HG03025 (cell line): ENCODE data around the gene LRBA.

Source experiments
- ATAC-seq: cut with Tn5 transposase; IDR thresholded peaks from one replicate; pipeline ENCODE4 v1.9.1; 2021; ENCODE audit warnings: mild to moderate bottlenecking, moderate library complexity; ENCODE audit not compliant: unreplicated experiment, low FRiP score

Gene LRBA

DNA sequence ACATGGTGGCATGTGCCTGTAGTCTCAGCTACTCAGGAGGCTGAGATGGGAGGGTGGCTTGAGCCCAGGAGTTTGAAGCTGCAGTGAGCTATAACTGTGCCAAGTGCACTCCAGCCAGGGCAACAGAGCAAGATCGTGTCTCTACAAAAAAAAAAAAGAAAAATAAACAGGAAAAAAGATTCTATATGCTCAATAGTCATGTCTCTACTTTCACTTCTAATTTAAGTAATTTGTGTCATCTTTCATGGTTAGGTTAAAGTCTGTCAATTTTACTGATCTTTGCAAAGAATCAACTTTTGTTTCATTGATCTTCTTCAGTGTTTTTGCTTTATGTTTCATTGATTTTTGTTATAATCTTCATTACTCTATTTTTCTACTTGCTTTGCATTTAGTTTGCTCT is 539.3 kb downstream of the LRBA start:
- no peak for ATAC-seq

DNA sequence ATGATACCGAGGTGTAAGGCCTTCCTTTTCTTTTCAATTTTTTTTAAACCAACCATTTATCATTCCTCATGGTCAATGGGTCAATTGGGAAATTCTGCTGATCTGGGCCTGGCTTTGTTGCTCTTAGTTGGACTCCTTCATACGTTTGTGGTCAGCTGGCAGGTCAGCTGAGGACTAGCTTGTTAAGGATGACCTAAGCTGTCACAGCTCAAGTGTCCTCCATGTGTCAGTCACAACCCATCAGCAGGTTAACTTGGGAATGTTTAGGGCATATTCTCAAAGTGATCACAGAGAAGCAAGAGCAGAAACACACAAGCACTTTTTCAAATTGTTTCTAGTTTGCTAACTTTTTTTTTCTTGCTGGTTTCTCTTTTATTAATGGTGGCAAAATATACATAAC is 550.6 kb downstream of the LRBA start:
- ATAC-seq, result no peak

DNA sequence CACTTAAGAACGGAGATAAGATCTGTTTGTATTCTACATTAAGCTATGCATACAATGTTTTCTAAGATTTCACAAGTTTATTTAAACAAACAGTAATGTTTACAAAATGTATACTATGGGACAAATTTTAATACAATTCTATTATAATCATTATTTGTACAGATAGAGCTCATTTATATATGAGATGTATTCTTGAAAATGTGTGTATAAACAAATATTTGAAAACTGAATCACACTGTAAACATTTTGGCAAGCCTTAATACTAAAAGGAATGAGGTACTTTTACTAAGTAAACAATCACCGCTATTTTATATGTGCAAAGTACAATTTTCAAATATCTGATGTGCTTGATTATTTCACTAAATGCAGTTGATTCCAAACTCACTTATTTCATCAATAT is 552.3 kb downstream of the LRBA start:
- no peak for ATAC-seq

- ATAC-seq, result no peak
These were observed 553.1 kb downstream of the LRBA start for GRCh38 chr4:150461957-150462356.

DNA sequence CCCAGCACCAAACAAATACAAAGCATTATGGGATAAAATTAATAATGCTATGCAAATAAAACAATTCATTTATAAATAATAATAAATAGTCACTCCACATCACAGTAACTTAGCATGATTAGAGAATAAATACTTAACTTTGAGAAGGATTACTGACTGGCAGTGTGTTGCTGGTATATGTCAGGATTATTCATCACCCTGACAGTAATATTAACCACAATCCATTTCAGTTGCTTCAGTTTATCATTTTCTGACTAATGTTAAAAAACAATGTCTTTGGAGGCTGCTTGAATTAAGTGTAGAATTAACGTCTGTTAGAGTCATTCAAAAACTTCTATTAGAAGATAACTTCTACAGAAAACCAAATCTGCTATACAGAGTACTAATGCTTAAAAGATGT is 557.3 kb downstream of the LRBA start:
- ATAC-seq, result no peak

DNA sequence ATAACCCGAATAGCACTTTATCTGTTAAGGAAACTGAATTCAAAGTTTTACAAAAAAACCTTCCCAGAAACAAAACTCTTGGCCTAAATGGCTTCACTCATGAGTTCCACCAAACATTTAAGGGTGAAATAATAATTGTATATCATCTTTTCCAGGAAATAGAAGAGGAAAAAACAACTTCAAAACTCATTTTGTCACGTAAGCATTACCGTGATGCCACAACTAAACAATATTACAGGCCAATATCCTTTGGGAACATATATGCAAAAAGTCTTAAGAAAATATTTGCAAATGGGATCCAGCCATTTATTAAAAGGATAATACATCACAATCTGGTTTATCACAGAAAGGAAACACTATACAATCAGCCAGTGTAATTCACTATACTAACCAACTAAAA is 563.2 kb downstream of the LRBA start:
- no peak for ATAC-seq

- ATAC-seq, result no peak
These were observed 567.7 kb downstream of the LRBA start for GRCh38 chr4:150447356-150447755.

GRCh38 chr4:150439451-150439933 is 575.6 kb downstream of the LRBA start:
- no peak for ATAC-seq

DNA sequence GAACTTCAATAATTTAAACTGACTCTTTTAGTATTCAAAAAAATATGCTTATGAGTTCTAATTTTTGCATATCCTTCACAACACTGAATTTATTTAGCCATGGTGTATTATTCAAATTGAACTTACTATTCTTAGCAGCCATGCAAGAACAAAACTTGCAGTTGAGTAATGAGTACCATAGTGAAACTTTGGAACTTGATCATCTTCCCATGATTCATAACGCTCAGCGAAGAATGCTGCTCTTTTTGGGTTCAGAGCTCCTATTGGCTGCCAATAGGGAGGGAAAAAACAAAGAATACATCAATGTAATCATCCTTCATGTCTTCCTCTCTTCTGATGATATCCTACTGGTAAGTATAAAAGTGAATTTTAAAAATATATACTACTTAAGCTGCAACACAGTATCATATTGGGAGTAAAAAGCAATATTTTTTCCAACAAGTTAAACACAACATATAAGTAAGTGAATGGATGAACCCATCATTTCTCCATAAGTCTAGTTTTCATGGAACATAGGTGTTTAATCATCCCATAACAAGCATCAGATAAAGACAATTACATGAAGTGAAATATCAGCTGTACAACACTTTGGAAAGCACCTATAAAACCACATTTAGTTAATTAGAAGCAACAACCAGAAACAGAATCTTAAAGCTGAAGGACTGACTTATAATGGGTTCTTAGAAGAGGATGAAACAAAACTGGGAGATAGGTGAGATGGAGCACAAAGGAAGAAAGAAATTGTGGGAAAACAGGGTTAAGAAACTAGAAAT is 578.3 kb downstream of the LRBA start:
- no peak for ATAC-seq

GRCh38 chr4:150431221-150431620 is 583.9 kb downstream of the LRBA start:
- no peak for ATAC-seq

DNA sequence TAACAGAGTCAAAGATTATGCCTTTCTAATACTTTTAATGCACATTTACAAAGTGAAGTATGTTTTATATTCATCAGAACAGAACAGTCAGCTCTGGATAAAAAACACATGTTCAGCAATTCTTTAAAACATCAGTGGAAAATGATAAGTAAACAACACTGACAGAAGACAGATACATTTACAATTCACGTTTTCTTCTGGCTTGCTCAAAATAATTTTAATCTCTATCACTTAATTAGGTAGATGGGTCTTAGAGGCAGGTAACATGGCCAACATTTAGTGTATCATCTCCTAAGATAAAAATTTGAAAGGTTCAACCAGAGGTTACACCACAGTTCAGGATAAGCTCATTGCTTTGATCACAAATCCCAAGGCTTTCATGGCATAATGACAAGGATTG is 589.9 kb downstream of the LRBA start:
- no peak for ATAC-seq

GRCh38 chr4:150423503-150423902 is 591.6 kb downstream of the LRBA start:
- ATAC-seq, result no peak

GRCh38 chr4:150423074-150423473 is 592.0 kb downstream of the LRBA start:
- ATAC-seq, result no peak

DNA sequence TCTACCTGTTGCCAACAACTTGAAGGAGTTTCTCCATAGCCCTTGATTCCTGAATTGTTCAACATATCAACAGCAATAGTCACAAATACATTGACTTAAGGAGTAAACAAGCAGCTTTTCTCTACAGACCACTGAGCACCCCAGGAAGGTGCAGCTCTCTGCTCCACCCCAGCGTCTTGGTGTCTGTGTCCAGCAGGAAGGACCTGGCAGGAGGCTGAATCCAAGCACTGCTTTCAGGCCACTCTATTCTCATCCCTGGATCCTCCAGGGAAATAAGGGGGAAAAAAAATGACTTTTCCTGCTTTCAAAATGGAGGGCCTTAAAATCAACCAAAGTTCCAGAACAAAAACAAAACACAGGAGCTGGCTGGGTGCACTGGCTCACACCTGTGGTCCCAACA is 593.5 kb downstream of the LRBA start:
- ATAC-seq, result no peak

DNA sequence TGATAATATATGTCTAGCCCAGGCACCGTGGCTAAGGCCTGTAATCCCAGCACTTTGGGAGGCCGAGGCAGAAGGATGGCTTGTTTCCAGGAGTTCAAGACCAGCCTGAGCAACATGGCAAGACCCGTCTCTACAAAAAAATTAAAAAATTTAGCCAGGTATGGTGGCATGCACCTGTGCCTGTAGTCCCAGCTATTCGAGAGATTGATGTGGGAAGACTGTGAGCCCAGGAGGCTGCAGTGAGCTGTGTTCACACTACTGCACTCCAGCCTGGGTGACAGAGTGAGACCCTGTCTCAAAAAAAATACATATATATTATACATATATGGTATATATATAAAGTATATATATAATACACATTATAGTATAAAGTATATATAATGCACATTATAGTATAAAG is 595.1 kb downstream of the LRBA start:
- ATAC-seq, result no peak

DNA sequence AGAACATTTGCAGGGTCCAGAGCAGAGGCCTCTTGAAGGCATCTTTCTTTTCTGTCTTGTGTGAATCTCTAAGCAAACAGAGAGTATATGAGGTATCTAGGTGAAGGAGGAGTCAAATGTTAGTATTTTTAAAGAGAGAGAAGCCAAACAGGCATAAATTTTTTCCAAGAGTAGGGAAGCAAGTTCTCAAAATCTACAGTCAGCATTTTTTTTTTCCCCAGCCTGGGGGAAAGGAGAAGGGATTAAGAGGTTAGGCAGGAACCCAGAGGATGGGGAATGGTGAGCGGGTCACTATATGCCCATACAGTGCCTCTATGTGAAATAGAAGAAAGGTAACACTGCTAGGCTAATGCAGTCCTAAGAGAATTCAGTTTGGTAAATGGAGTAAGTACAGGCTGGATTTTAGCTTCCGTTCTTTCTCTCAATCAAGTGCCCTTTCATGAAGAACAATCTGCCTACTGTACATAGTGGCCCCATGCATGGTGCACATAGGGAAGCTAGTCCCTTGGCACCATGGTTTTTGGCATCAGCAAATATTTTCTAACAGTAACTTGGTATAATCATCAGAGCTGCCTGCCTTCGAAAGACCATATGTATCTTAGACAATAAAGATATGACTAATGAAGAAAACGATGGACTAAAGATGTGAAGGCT is 596.2 kb downstream of the LRBA start:
- no peak for ATAC-seq

DNA sequence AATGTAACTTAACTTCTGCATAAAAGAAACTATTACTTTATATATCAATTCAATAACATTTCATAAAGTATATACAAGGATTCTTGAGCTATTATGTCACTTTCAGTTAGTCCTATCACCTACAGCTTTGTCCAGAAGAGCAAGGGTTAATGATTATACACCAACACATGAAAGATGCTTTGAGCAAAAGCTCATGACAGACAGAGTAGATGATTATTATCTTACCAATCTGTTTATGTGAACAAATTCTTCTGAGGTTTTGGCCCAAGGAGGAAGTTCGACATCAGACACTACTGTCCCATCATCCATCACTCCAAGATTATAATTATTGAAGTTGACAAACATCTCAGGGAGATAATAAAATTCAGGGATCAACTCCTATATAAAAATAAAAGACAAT is 599.9 kb downstream of the LRBA start:
- ATAC-seq, result no peak

DNA sequence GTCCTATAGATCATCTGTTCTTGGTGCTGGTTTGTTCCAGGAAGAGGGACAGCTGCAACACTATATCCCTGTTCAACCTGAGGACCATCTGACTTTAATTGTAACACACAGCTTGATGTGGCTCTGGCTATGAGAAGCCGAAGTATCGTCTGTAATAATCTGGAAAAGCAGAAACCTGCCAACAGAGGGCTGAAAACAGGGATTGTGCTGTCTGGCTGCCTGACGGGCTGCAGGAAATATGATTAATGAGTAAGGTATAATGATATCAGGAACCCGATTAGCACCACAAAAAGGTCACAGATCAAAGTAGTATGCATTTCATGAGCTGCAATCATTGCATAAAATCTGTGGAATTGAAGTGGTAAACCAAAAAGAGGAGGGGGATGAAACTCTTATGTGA is 603.6 kb downstream of the LRBA start:
- ATAC-seq, result no peak

DNA sequence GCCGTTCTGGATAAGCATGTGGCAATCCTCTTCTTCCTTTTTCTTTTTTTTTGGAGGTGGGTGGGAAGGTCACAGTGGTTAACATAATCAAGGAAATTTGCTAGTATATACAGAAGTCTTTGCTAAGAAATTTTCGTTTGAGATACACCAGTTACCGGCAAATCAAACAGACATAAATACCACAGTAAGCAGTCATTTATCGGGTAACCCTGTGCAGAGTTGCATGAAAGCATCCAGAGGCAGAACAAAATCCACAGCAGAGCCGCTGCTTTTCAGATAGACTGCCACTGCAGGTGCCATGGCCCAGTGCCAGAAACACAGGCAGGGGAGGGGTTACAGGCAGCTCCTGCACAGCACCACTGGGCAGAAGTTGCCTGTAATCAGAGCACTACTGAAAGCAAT is 612.2 kb downstream of the LRBA start:
- peak; percentile 74 for ATAC-seq

DNA sequence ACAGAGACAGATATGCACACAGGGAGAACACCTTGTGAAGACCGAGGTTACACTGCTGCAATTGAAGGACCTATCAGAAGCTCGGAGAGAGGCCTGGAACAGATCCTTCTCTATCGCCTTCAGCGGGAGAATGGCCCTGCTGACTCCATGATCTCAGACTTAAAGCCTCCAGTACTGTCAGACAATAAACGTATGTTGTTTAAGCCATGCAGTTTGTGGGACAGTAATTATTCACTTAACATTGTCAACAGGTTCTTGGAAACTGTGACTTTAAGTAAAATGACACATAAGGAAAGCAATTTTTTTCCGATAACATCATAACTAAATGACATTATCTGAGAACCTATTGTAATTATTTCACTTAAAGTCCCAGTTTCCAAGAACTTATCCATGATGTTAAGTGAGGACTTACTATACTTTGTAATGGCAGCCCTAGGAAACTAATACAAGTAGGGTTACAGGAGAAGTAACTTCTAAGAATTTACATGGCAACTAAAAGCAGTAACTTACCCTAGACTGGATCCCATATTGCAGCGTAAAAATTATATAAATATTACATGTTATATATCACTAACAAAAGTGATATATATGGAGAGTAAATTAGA is 613.9 kb downstream of the LRBA start:
- no peak for ATAC-seq

DNA sequence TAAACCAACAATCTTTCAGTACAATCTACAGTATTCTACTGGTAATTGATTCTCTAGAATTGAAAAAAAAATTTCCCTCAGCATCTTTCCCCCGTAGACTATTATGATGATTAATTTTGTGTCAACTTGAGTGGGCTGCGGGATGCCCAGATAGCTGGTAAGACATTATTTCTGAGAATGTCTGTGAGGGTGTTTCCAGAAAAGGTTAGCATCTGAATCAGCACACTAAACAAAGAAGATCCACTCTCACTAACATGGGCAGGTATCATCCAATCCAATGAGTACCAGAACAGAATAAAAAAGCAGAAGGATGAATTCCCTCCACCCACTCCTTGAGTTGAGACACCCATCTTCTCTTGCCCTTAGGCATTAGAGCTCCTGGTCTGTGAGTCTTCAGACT is 619.2 kb downstream of the LRBA start:
- ATAC-seq, result no peak

DNA sequence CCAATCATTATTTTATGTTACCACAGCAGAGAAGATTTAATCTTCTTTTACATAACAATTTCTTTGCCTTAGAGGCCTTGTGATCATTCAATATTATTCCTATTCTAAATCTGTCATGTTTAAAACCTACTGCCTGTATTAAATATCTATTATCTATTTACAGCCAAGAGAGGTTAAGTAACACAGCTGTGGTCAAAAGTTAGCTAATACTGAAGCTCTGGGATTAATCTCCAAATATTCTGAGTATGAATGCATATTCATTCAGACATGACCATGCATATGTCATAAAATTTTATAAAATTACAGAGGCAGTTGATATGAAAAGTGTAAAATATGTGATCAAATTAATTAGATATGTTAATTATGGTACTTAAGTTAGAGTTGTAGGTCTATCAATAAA is 621.0 kb downstream of the LRBA start:
- no peak for ATAC-seq
